CD14-positive monocyte (primary cell): Measurements from ENCODE around the gene CSE1L. TPM values are rescaled to one million over a fixed set of nuclear protein-coding genes. Genes with fewer than 3 reads are reported as not detected.
"Not testable (repeated sequence)": the region's sequence is repeated elsewhere in the genome, so short reads cannot be mapped to it uniquely, and the experiment has no call there.

Experiments used
- DNase-seq, 3 donors: peaks; one replicate each; pipeline ENCODE4 v3.0.0-alpha.2; 2011 to 2022
- H2AFZ ChIP-seq: 2 replicates; pipeline ENCODE4 v1.6.0; 2012; ENCODE audit warnings: mild to moderate bottlenecking, low read depth, low read length, inconsistent platforms; ENCODE audit not compliant: insufficient read depth, poor library complexity, severe bottlenecking
- H3K27ac ChIP-seq, 2 donors: 1 replicate in 1 of 2; 2 replicates in 1 of 2; pipeline ENCODE4 v1.5.1; 2012 to 2013; ENCODE audit warnings: low read length in 2 of 2, control low read depth in 1 of 2, inconsistent platforms in 1 of 2, low read depth in 1 of 2, mild to moderate bottlenecking in 1 of 2
- H3K27me3 ChIP-seq, 2 donors: one replicate each; pipeline versions ENCODE4 v1.6.0 to v1.6.1; 2011 to 2013; ENCODE audit warnings: low read length in 2 of 2; ENCODE audit not compliant: control insufficient read depth in 2 of 2, insufficient read depth in 2 of 2
- H3K36me3 ChIP-seq, 2 donors: replicated peaks in 1 of 2; 1 replicate in 1 of 2; 2 replicates in 1 of 2; pipeline versions ENCODE4 v1.5.1 to v1.6.1; 2012 to 2013; ENCODE audit warnings: low read length in 2 of 2, control low read depth in 1 of 2, inconsistent platforms in 1 of 2, mild to moderate bottlenecking in 1 of 2; ENCODE audit not compliant: insufficient read depth in 2 of 2, control insufficient read depth in 1 of 2
- H3K4me1 ChIP-seq, 2 donors: 1 replicate in 1 of 2; 2 replicates in 1 of 2; pipeline versions ENCODE4 v1.5.1 to v1.6.1; 2012 to 2013; ENCODE audit warnings: low read length in 2 of 2, control low read depth in 1 of 2, inconsistent platforms in 1 of 2, mild to moderate bottlenecking in 1 of 2, moderate library complexity in 1 of 2; ENCODE audit not compliant: insufficient read depth in 2 of 2, control insufficient read depth in 1 of 2
- H3K4me2 ChIP-seq: replicated peaks from 2 replicates; pipeline ENCODE3; 2012; ENCODE audit warnings: low read length, moderate library complexity, mild to moderate bottlenecking; ENCODE audit not compliant: poor library complexity, severe bottlenecking; ENCODE audit errors: extremely low read depth
- H3K4me3 ChIP-seq, 3 experiments: fragments of 200-600 bp in 1 of 3; sonication (generic) in 1 of 3; replicated peaks in 1 of 3; 1 replicate in 2 of 3; 2 replicates in 1 of 3; pipeline ENCODE4 v1.5.1; 2011 to 2013; ENCODE audit warnings: low read length in 3 of 3, mild to moderate bottlenecking in 3 of 3, control low read depth in 2 of 3, low read depth in 2 of 3, inconsistent platforms in 1 of 3, moderate library complexity in 1 of 3
- H3K79me2 ChIP-seq: 2 replicates; pipeline ENCODE4 v1.6.0; 2012; ENCODE audit warnings: mild to moderate bottlenecking, control low read depth, inconsistent platforms, low read length, moderate library complexity; ENCODE audit not compliant: insufficient read depth
- H3K9ac ChIP-seq: 2 replicates; pipeline ENCODE4 v1.6.0; 2017; ENCODE audit warnings: low read length, mild to moderate bottlenecking; ENCODE audit not compliant: insufficient read depth, poor library complexity, severe bottlenecking
- H3K9me3 ChIP-seq, 2 donors: replicated peaks in 1 of 2; 1 replicate in 1 of 2; 2 replicates in 1 of 2; pipeline versions ENCODE4 v1.5.1 to v1.6.1; 2012 to 2013; ENCODE audit warnings: low read length in 2 of 2, control low read depth in 1 of 2; ENCODE audit not compliant: control insufficient read depth in 1 of 2, insufficient read depth in 1 of 2
- H4K20me1 ChIP-seq: 2 replicates; pipeline ENCODE4 v1.6.0; 2012; ENCODE audit warnings: mild to moderate bottlenecking, low read length, control low read depth, moderate library complexity; ENCODE audit not compliant: insufficient read depth
- H3K27ac Mint-ChIP-seq, 7 donors: one replicate each; pipeline ENCODE4 v1.8.0; 2020; ENCODE audit warnings: mild to moderate bottlenecking in 7 of 7, mixed read lengths in 7 of 7, moderate library complexity in 6 of 7, inconsistent platforms in 2 of 7
- H3K27me3 Mint-ChIP-seq, 3 donors: one replicate each; pipeline ENCODE4 v1.8.0; 2021 to 2022; ENCODE audit warnings: low read depth in 3 of 3, mild to moderate bottlenecking in 3 of 3, mixed read lengths in 3 of 3, moderate library complexity in 3 of 3, inconsistent platforms in 1 of 3
- H3K36me3 Mint-ChIP-seq, 2 donors: one replicate each; pipeline ENCODE4 v1.8.0; 2020; ENCODE audit warnings: mixed read lengths in 2 of 2, inconsistent platforms in 1 of 2, mild to moderate bottlenecking in 1 of 2
- H3K4me1 Mint-ChIP-seq: one replicate; pipeline ENCODE4 v1.8.0; 2020; ENCODE audit warnings: mild to moderate bottlenecking, mixed read lengths
- H3K4me3 Mint-ChIP-seq, 2 donors: one replicate each; pipeline ENCODE4 v1.8.0; 2020; ENCODE audit warnings: mild to moderate bottlenecking in 2 of 2, mixed read lengths in 2 of 2, moderate library complexity in 1 of 2
- H3K9me3 Mint-ChIP-seq, 7 donors: one replicate each; pipeline ENCODE4 v1.8.0; 2020 to 2022; ENCODE audit warnings: mixed read lengths in 7 of 7, mild to moderate bottlenecking in 6 of 7, moderate library complexity in 6 of 7, inconsistent platforms in 2 of 7
- WGBS: methylation state at CpG from one replicate; pipeline ENCODE4 v1.1.5; 2013; ENCODE audit warnings: missing lambda C conversion rate; ENCODE audit not compliant: insufficient coverage; 5-methylcytosine and 5-hydroxymethylcytosine counted together
- intact Hi-C, 2 donors: fragments of 100-400 bp; cut with micrococcal nuclease; formaldehyde crosslinking; loops; one replicate each; pipeline versions ENCODE4 v1.15.0 to v1.15.1; 2023
- polyA plus RNA-seq, 3 donors: library from polyadenylated mRNA; depleted of rRNA in 1 of 3; unstranded in 2 of 3; stranded (reverse) in 1 of 3; fragments of 300-500 nt in 2 of 3; fragments of >200 nt in 1 of 3; fragmentation: Illumina TruSeq in 2 of 3; gene quantifications; 1 replicate in 2 of 3; 2 replicates in 1 of 3; pipeline ENCODE4 v1.2.3, GENCODE V29; 2012 to 2021
- TF ChIP-seq, protein P1 (sequence below): fragments of 200-600 bp; IDR thresholded peaks from one replicate; pipeline ENCODE4 v1.8.0; 2022; ENCODE audit warnings: antibody characterized with exemption, mild to moderate bottlenecking

CSE1L gene
- polyA plus RNA-seq, 3 donors = 8.5 to 22.0 (median 19.4) TPM

DNA sequence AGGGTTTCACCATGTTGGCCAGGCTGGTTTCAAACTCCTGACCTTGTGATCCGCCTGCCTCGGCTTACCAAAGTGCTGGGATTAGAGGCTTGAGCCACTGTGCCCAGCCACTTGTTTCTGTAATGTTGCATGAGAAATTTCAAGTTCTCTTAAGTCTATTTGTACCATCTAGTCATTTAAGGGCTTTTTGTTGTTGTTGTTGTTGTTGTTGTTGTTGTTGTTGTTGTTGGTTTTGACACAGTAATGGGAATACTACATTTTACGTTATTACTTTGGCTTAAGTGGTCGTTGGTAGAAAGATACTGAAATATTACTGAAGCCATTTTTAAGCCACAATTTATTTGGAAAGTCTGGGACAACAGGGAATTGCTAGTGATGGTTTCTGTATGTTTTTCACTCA, 52.0 kb downstream of the CSE1L start:
- Histone ChIP-seq H4K20me1 (peaks cover 8% of the 10 kb centered on the region), H3K27ac (no peak overlapping the region), H3K4me2 (no peak overlapping the region), H3K4me3 (no peak overlapping the region), H3K36me3 (peaks cover 66 to 77% of the 10 kb centered on the region in 2 donors), H3K27me3 (no peaks in the 10 kb centered on the region), H3K9ac (no peak overlapping the region), H3K9me3 (no peaks in the 10 kb centered on the region), H3K4me1 (peaks cover 0 to 11% of the 10 kb centered on the region in 2 donors), H3K79me2 (no peaks in the 10 kb centered on the region), H2AFZ (no peak overlapping the region)
- Mint-ChIP-seq H3K27ac (peak overlapping the region in 1 of 7 donors; percentile 6), H3K27me3 (no peaks in the 10 kb centered on the region), H3K9me3 (no peaks in the 10 kb centered on the region), H3K36me3 (peaks cover 64 to 79% of the 10 kb centered on the region in 2 donors), H3K4me3 (no peak overlapping the region), H3K4me1 (peaks cover 9% of the 10 kb centered on the region)
- intact Hi-C loops = no loop called here
- TF ChIP-seq, protein P1, sequence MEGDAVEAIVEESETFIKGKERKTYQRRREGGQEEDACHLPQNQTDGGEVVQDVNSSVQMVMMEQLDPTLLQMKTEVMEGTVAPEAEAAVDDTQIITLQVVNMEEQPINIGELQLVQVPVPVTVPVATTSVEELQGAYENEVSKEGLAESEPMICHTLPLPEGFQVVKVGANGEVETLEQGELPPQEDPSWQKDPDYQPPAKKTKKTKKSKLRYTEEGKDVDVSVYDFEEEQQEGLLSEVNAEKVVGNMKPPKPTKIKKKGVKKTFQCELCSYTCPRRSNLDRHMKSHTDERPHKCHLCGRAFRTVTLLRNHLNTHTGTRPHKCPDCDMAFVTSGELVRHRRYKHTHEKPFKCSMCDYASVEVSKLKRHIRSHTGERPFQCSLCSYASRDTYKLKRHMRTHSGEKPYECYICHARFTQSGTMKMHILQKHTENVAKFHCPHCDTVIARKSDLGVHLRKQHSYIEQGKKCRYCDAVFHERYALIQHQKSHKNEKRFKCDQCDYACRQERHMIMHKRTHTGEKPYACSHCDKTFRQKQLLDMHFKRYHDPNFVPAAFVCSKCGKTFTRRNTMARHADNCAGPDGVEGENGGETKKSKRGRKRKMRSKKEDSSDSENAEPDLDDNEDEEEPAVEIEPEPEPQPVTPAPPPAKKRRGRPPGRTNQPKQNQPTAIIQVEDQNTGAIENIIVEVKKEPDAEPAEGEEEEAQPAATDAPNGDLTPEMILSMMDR = no peak
- DNase-seq = no peak
- WGBS = 100% methylated on average over 2 of the region's 4 CpGs

DNA sequence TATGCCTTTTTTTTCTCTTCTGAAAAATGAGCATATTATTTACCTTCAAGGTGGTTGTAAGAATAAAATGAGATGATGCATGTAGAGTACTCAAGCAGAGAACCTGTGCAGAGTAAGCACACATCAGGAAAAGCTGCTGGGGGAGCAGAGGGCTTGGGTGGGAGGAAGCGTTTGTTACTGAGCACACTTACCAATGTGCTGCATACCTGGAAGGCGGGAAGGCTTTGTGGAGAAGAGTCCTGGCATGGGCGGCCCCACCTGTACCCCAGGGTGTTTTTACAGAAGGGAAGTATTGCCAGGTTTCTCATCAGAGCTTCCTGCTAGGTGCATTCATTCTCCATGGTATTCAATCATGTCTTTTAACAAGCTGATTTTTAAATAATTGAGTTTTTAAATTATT, 52.9 kb downstream of the CSE1L start:
- no peaks in the 10 kb centered on the region for H3K27me3 ChIP-seq
- H3K4me1 ChIP-seq = peaks cover 0 to 11% of the 10 kb centered on the region in 2 donors
- no peak overlapping the region for H3K9ac ChIP-seq
- no peak for DNase-seq
- H3K4me3 ChIP-seq = no peak overlapping the region
- no peaks in the 10 kb centered on the region for H3K79me2 ChIP-seq
- H3K9me3 Mint-ChIP-seq = no peaks in the 10 kb centered on the region
- intact Hi-C loops = no loop called here
- H3K36me3 Mint-ChIP-seq = peaks cover 65 to 79% of the 10 kb centered on the region in 2 donors
- WGBS = no CpG with 5 or more reads among the region's 3 CpGs
- no peak overlapping the region for H3K4me2 ChIP-seq
- H3K4me1 Mint-ChIP-seq = peaks cover 9% of the 10 kb centered on the region
- no peak overlapping the region for H2AFZ ChIP-seq
- peak overlapping the region in 1 of 2 donors; percentile 42 for H3K27ac ChIP-seq
- H3K27me3 Mint-ChIP-seq = no peaks in the 10 kb centered on the region
- H3K27ac Mint-ChIP-seq = peak overlapping the region in 2 of 7 donors; percentile 2 to 25
- TF ChIP-seq, protein P1 = no peak
- no peaks in the 10 kb centered on the region for H3K9me3 ChIP-seq
- H4K20me1 ChIP-seq = peaks cover 8% of the 10 kb centered on the region
- H3K36me3 ChIP-seq = peaks cover 70 to 77% of the 10 kb centered on the region in 2 donors
- H3K4me3 Mint-ChIP-seq = no peak overlapping the region

DNA sequence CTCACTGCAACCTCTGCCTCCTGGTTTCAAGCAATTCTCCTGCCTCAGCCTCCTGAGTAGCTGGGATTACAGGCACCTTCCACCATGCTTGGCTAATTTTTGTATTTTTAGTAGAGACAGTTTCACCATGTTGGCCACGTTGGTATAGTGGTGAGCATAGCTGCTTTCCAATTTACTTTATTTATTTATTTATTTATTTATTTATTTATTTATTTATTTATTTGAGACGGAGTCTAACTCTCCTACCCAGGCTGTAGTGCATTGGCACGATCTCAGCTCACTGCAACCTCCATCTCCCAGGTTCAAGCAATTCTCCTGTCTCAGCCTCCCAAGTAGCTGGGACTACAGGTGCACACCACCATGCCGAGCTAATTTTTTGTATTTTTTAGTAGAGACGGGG, 54.2 kb downstream of the CSE1L start:
- peak overlapping the region in 6 of 7 donors; percentile 58 to 90 (median 72) for H3K27ac Mint-ChIP-seq
- H2AFZ ChIP-seq, H3K4me1 Mint-ChIP-seq, H3K4me2 ChIP-seq, H3K4me3 Mint-ChIP-seq, DNase-seq, H3K79me2 ChIP-seq, H3K9me3 ChIP-seq, H4K20me1 ChIP-seq, intact Hi-C loops, H3K9ac ChIP-seq, H3K9me3 Mint-ChIP-seq, H3K4me3 ChIP-seq, H3K27me3 ChIP-seq, H3K27me3 Mint-ChIP-seq: not testable (repeated sequence)
- Histone ChIP-seq H3K4me1 (peaks cover 0 to 11% of the 10 kb centered on the region in 2 donors), H3K36me3 (peaks cover 62 to 70% of the 10 kb centered on the region in 2 donors), H3K27ac (peak overlapping the region; percentile 17 to 75)
- WGBS = 93% methylated on average over 4 of the region's 5 CpGs
- H3K36me3 Mint-ChIP-seq = peaks cover 58 to 76% of the 10 kb centered on the region in 2 donors
